Uterus (tissue), 2 donors: Measurements from ENCODE around the gene MAP3K5.

Experiments
- POLR2A ChIP-seq, 2 donors: fragments of 450-650 bp; IDR thresholded peaks; one replicate each; pipeline ENCODE4 v1.6.1; 2016; ENCODE audit warnings: antibody characterized with exemption in 2 of 2, mild to moderate bottlenecking in 1 of 2, moderate library complexity in 1 of 2
- TF ChIP-seq, protein P1 (sequence below), 4 experiments: fragments of 200-600 bp in 2 of 4; fragments of 450-650 bp in 2 of 4; sonication (generic) in 2 of 4; IDR thresholded peaks; one replicate each; pipeline ENCODE4 v1.5.1; 2016 to 2019; ENCODE audit warnings: antibody characterized with exemption in 4 of 4, mild to moderate bottlenecking in 2 of 4, moderate library complexity in 1 of 4

DNA sequence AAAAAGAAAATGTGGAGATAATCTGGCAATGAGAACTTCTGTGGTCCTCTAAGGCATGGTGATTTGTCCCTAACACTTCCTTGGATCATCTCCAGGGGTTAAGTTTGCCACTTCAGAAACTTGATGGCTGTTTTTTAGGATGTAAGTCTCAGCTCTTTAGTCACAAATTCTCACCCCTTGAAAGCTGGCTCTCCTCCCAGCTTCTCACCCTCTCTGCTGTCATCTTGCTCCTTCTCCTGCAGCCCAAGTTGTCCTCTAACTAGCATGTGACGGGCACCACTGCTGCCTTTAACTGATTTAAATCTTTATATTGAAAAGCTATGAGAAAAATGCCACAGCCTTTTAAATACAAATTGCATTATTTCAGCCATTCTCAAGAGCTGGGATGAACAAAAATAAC, 107.8 kb downstream of the MAP3K5 start:
- TF ChIP-seq, protein P1, sequence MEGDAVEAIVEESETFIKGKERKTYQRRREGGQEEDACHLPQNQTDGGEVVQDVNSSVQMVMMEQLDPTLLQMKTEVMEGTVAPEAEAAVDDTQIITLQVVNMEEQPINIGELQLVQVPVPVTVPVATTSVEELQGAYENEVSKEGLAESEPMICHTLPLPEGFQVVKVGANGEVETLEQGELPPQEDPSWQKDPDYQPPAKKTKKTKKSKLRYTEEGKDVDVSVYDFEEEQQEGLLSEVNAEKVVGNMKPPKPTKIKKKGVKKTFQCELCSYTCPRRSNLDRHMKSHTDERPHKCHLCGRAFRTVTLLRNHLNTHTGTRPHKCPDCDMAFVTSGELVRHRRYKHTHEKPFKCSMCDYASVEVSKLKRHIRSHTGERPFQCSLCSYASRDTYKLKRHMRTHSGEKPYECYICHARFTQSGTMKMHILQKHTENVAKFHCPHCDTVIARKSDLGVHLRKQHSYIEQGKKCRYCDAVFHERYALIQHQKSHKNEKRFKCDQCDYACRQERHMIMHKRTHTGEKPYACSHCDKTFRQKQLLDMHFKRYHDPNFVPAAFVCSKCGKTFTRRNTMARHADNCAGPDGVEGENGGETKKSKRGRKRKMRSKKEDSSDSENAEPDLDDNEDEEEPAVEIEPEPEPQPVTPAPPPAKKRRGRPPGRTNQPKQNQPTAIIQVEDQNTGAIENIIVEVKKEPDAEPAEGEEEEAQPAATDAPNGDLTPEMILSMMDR (IDR thresholded peaks at IDR 0.05): no peak
- TF ChIP-seq POLR2A (IDR thresholded peaks at IDR 0.05): no peak
